Measurements from ENCODE around the gene ITPR2.

- no peak for TF ChIP-seq POLR2A (IDR thresholded peaks at IDR 0.05; ENCODE audit: low read depth, low read length)
- TF ChIP-seq POLR2AphosphoS5 (IDR thresholded peaks at IDR 0.05; ENCODE audit: low read depth, low read length): no peak
Observed at GRCh38 chr12:26533211-26533610, 299.8 kb downstream of the ITPR2 start.

Measured in GM12891 (cell line).